Progenitor cell of endocrine pancreas (in vitro differentiated cells): ENCODE measurements around the gene LPCAT2. TPM values are rescaled to one million over a fixed set of nuclear protein-coding genes. Genes with fewer than 3 reads are reported as not detected.

Experiments used
- DNase-seq: peaks from one replicate; pipeline ENCODE4 v3.0.0; 2021; ENCODE audit warnings: low spot score; ENCODE audit not compliant: unreplicated experiment
- H3K27ac Mint-ChIP-seq: 2 replicates; pipeline ENCODE4 v1.8.0; 2021; ENCODE audit warnings: mild to moderate bottlenecking, moderate library complexity, mixed read lengths
- H3K27me3 Mint-ChIP-seq: 2 replicates; pipeline ENCODE4 v1.8.0; 2021; ENCODE audit warnings: mixed read lengths
- H3K36me3 Mint-ChIP-seq: 2 replicates; pipeline ENCODE4 v1.8.0; 2022; ENCODE audit warnings: mixed read lengths; ENCODE audit not compliant: insufficient read depth
- H3K4me1 Mint-ChIP-seq: 2 replicates; pipeline ENCODE4 v1.8.0; 2021; ENCODE audit warnings: low read depth, mixed read lengths
- H3K4me3 Mint-ChIP-seq: 2 replicates; pipeline ENCODE4 v1.8.0; 2021; ENCODE audit warnings: low read depth, mild to moderate bottlenecking, moderate library complexity, mixed read lengths
- H3K9me3 Mint-ChIP-seq: 2 replicates; pipeline ENCODE4 v1.8.0; 2021; ENCODE audit warnings: low read depth, mixed read lengths
- CTCF ChIP-seq: fragments of 200-600 bp; sonication (generic); IDR thresholded peaks from one replicate; pipeline ENCODE4 v1.5.0; 2021; ENCODE audit warnings: antibody characterized with exemption, mild to moderate bottlenecking; ENCODE audit not compliant: unreplicated experiment
- total RNA-seq: library from RNA; stranded (reverse); gene quantifications from 2 replicates; pipeline ENCODE4 v1.2.1, GENCODE V29; 2021

LPCAT2 gene
- total RNA-seq, 1 donor from 2014 or later: 3.2 TPM

- Mint-ChIP-seq H3K9me3 (no peaks in the 10 kb centered on the region), H3K4me3 (no peak overlapping the region), H3K4me1 (no peaks in the 10 kb centered on the region), H3K27ac (no peak overlapping the region), H3K27me3 (no peaks in the 10 kb centered on the region), H3K36me3 (peaks cover 2% of the 10 kb centered on the region)
- DNase-seq: no peak
- no peak for TF ChIP-seq CTCF
Measured at GRCh38 chr16:55562936-55563335, 54.1 kb downstream of the LPCAT2 start.

- peaks cover 2% of the 10 kb centered on the region for H3K36me3 Mint-ChIP-seq
- no peak for DNase-seq
- H3K4me1 Mint-ChIP-seq: no peaks in the 10 kb centered on the region
- H3K27ac Mint-ChIP-seq: no peak overlapping the region
- no peak for TF ChIP-seq CTCF
- no peaks in the 10 kb centered on the region for H3K27me3 Mint-ChIP-seq
- no peaks in the 10 kb centered on the region for H3K9me3 Mint-ChIP-seq
- no peak overlapping the region for H3K4me3 Mint-ChIP-seq
Measured at GRCh38 chr16:55563797-55564196, 54.9 kb downstream of the LPCAT2 start.

GRCh38 chr16:55565086-55565485 lies 56.2 kb downstream of the LPCAT2 start:
- TF ChIP-seq CTCF: no peak
- no peaks in the 10 kb centered on the region for H3K4me1 Mint-ChIP-seq
- H3K36me3 Mint-ChIP-seq: peaks cover 2% of the 10 kb centered on the region
- no peaks in the 10 kb centered on the region for H3K27me3 Mint-ChIP-seq
- no peaks in the 10 kb centered on the region for H3K9me3 Mint-ChIP-seq
- no peak overlapping the region for H3K4me3 Mint-ChIP-seq
- no peak overlapping the region for H3K27ac Mint-ChIP-seq
- DNase-seq: no peak

DNA sequence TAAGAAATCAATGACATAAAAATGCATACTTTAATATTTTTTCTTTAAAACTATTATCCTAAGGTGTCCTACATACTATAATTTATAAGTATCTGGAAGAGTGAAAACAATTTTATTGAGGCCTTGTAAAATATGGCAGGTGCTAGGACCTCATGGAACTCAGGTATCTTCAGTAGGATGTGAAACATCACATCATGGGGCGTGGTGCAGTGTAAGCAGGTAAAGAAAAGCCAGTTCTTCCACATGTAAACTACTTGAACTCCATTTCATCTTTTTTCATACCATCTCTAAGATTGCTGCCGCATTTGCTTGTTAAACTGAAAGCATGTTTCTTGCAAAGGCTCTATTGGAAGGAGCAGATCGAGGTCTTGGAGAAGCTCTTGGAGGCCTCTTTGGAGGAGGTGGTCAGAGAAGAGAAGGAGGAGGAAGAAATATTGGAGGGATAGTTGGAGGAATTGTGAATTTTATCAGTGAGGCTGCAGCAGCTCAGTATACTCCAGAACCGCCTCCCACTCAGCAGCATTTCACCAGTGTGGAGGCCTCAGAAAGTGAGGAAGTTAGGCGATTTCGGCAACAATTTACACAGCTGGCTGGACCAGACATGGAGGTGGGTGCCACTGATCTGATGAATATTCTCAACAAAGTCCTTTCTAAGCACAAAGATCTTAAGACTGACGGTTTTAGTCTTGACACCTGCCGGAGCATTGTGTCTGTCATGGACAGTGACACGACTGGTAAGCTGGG lies 57.7 kb downstream of the LPCAT2 start, which contains the start of gene CAPNS2:
CAPNS2 (plus strand) TSS at position 253 of the 744 bp plus-strand sequence; CDS start at position 326, 73 bp downstream.
- TF ChIP-seq CTCF: no peak
- H3K4me3 Mint-ChIP-seq: no peak within 1 kb of the TSS
- H3K27me3 Mint-ChIP-seq: no peaks in the 10 kb centered on the region
- DNase-seq: no peak
- no peak within 1 kb of the TSS for H3K27ac Mint-ChIP-seq
- no peaks in the 10 kb centered on the region for H3K9me3 Mint-ChIP-seq
- H3K36me3 Mint-ChIP-seq: peaks cover 2% of the 10 kb centered on the region
- no peaks in the 10 kb centered on the region for H3K4me1 Mint-ChIP-seq

DNA sequence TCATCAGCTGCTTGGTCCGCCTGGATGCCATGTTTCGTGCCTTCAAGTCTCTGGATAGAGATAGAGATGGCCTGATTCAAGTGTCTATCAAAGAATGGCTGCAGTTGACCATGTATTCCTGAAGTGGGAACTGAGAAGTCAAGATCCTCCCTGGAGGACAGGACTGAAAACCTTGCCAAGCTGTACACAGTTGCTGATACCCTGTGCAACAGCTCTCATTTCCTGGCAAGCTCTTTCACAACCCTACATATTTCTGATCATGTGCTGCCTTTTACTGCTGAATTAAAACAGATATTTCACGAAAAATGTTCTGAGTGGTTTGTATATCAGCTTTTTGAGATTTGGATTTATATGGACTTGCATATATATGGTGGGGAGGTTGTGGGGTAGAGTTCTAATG lies 58.5 kb downstream of the LPCAT2 start:
- no peak overlapping the region for H3K27ac Mint-ChIP-seq

More for the DNA sequence above, 58.5 kb downstream of the LPCAT2 start:
- no peaks in the 10 kb centered on the region for H3K27me3 Mint-ChIP-seq
- peaks cover 2% of the 10 kb centered on the region for H3K36me3 Mint-ChIP-seq
- H3K4me1 Mint-ChIP-seq: no peaks in the 10 kb centered on the region
- no peaks in the 10 kb centered on the region for H3K9me3 Mint-ChIP-seq
- TF ChIP-seq CTCF: no peak
- DNase-seq: no peak
- H3K4me3 Mint-ChIP-seq: no peak overlapping the region
